ENCODE measurements around the gene SPDEF. TPM values are rescaled to one million over a fixed set of nuclear protein-coding genes. Genes with fewer than 3 reads are reported as not detected.
A peak's percentile ranks its signal among the peaks of the same experiment; 100 is the strongest.

The SPDEF gene
- total RNA-seq, 1 donor from 2014 or later, result 0.15 TPM

GRCh38 chr6:34530753-34531365 is 25.3 kb downstream of the SPDEF start:
- ATAC-seq (no peak), DNase-seq (ENCODE audit: low spot score) (no peak)

GRCh38 chr6:34529665-34530327 is 26.3 kb downstream of the SPDEF start:
- peak; percentile 79 for DNase-seq (ENCODE audit: low spot score)
- peak; percentile 59 for ATAC-seq

- no peak for ATAC-seq
- no peak for DNase-seq (ENCODE audit: low spot score)
Observed at GRCh38 chr6:34528996-34529664, 27.0 kb downstream of the SPDEF start.

DNA sequence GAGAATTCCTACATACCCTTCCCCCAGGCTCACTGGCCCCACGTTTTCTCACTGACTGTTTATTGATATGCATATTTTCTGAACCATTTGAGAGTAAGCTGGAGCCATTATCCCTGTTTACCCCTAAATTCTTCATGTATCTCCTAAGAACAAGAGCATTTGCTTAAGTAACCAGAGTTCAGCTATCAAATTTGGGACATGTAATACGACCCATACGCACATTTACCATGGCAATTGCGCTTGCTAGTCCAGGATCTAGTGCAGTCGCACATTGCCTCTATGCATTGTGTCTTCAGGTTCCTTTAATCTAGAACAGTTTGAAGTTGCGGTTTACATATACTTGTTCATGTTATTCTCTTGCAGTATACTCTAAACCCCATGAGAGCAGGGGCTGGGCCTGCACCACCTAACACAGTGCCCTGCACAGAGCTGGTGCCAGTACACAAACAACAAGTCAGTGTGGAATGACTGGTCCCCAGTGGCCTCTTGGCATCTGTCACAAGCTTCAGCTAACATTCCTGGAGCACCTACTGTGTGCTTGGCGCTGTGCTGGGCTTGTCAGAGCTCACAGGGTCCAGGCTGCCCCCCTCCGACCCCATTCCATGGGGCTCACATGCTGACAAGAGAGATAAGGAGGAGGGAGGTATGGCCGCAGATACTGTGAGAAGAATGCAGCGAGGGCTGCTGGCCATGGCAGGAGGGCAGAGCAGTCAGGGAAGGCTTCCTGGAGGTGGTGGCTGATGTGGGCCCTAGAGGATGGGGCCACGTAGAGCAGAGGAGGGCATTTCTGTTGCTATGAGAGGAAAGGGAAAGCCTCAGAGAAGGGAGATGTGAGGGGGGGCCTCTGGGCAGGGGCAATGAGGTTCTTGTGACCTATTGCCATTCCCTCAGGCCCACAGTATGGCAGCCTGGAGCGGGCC is 28.1 kb downstream of the SPDEF start:
- ATAC-seq, result no peak
- DNase-seq (ENCODE audit: low spot score), result no peak

DNA sequence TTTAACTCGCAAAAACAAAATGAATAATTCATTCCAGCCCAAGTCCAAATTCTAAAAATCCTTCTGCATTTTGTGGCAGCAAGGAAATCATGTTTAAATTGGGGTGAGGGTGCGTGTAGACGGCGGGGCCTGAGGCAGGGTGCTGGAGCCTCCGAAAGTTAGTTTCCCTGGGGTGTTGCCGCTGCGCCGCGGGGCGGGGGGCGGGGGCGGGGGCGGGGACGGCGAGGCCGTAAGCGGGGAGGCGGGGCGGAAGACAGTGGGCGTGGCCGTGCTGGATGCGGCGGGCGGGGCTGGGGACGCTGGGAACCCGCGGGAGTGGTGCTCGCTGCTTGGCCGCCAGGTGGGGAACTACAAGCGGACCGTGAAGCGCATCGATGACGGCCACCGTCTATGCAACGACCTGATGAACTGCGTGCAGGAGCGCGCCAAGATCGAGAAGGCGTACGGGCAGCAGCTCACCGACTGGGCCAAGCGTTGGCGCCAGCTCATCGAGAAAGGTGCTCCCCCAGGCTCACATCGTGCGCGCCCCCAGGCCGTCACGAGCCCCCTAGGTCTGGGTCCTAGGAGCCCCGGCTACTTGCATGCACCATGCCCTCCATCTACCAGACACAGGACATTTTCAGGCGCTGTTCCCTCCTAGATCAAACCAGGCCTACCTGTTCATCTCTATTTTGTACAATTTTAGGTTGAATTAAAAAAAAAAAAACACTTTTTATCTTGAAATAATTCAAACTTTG is 29.0 kb downstream of the SPDEF start:
- peak; percentile 95 for DNase-seq (ENCODE audit: low spot score)
- ATAC-seq, result peak; percentile 97

DNA sequence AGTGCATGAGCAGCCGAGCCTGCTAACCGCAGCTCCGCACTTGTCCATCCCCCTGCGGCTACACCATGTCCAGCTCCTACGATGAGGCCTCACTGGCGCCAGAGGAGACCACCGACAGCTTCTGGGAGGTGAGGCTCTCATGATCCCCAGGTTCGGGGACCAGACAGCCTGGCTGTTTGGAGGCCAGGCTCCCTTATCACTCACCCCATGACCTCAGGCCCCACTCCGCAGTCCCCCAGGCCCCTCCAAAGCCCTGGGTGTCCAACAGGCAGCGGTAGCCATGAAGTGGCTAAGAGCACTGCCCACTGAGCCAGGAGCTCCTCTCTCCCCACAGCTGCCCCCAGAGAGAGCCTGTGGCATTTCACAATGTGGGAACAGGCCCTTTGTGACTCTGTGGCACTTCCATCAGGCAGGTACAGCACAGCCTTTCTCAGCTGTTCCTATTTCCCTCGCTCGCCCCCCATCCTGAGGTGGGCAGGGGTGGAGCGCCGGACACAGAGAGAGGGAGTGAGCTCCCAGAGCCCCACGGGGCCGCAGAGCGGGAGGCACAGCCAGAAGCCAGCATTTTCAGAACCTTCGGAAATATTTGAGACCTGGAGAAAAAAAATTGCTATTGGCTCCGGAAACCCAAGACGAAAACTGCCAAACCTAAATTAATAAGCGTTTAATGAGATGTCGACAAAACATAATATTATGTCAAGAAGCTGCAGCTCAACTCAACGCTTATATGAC is 29.7 kb downstream of the SPDEF start:
- ATAC-seq, result no peak
- no peak for DNase-seq (ENCODE audit: low spot score)

DNA sequence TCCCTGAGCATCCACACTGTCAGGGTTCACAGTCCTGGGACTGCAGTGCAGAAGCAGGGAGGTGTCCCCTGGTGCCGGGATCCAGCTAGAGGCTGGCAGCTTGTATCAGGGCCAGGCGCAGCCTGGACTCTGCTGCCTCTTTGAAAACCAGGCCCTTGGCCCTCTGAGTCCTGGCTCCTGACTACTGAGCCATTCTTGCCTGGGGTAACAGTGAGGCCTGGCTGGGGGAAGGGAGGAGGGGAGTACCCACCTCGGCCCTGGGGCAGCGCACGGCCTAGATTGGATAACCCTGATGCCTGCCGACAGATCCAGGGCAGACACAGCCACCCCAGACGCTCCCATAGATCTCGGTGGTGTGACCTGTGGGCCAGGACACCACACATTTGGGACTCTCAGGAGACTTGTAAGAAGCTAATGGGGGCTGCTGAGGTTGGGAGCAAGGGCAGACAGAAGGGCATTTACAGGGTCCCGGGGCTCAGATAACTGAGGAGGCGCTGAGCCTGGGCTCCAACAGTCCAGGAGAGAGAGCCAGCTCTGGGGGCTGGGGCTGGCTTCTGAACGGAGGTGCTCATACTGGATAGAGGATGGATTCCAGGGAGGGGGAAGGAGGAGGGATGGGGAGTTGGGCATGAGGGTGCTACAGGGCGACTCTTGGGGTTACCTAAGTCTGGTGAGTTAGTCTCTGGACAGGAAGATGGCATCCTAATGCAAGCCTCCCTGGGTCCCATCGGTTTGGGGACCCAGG is 30.5 kb downstream of the SPDEF start:
- no peak for DNase-seq (ENCODE audit: low spot score)
- no peak for ATAC-seq

DNA sequence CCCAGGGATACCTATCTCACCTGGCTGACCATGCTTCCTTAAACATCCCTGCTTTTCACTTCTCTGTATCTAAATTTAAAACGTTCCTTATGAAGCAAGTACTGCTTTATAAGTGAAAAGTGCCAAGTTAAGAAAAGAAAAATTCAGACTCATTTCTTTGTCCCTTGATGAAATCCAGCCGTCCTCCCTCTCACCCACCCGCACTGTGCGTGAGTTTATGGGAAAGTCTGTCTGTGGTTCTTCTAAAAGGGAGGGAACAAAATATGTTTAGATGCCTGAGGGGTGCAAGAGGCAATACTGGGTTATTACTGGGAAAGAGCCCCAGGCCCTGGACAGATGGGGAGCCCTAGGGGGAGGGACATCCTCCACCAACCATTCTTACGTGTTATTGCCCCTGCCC is 31.2 kb downstream of the SPDEF start:
- DNase-seq (ENCODE audit: low spot score) (no peak), ATAC-seq (no peak)

GRCh38 chr6:34524499-34524898 is 31.6 kb downstream of the SPDEF start:
- DNase-seq (ENCODE audit: low spot score) (no peak), ATAC-seq (no peak)

- no peak for DNase-seq (ENCODE audit: low spot score)
- no peak for ATAC-seq
Observed at GRCh38 chr6:34523441-34524206, 32.5 kb downstream of the SPDEF start.

DNA sequence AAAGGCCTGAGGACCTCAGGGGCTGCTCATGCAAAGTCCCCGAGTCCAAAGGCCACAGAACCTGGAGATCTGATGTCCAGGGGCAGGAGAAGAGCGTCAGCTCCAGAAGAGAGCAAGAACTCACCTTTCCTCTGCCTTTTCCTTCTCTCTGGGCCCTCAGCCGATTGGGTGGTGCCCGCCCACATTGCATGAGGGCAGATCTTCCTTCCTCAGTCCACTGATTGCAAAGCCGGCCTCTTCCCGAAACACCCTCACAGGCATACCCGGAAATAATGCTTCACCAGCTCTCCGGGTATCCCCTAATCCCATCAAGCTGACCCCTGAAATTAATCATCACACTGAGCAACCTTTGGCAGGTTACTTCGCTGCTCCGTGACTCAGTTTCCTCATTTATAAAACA is 33.4 kb downstream of the SPDEF start:
- ATAC-seq, result no peak
- DNase-seq (ENCODE audit: low spot score), result no peak

DNA sequence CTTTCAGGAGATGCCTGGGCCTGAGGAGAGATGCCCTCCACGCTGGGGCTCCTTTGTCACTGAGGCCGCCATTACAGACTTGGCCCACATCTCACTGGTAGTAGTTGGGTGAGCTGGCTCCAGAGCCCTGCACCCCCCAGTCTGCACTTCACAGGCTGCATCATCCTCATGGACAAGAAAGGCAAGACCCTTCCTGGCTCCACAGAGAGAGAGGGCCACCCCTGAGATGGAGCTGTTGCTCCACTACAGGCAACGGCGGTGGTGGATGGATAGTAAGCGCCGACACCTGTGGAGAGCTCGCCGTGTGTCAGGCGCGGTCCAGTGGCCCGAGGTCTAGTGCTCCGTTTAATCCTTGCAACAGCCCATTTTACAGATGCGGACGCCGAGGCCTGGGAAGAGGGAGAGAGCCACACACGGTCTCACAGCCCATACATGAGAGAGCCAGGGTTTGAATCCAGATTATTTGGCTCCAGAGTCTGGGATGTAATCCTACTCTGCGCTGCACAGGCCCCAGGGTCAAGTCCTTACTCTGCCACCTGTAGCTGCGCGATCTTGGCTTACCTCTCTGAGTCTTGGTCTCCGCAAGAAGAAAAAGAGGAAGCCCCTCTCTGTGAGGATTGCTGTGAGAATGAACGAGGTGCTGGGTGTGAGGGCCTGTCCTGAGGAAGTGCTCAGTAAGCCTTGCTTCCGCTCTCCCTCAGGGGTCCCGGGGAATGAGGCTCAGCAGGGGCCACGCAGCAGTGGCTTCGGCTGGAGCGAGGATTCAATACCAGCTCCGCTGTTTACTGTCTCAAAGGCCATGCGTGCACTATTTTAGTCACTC is 34.5 kb downstream of the SPDEF start:
- ATAC-seq (no peak), DNase-seq (ENCODE audit: low spot score) (no peak)

DNA sequence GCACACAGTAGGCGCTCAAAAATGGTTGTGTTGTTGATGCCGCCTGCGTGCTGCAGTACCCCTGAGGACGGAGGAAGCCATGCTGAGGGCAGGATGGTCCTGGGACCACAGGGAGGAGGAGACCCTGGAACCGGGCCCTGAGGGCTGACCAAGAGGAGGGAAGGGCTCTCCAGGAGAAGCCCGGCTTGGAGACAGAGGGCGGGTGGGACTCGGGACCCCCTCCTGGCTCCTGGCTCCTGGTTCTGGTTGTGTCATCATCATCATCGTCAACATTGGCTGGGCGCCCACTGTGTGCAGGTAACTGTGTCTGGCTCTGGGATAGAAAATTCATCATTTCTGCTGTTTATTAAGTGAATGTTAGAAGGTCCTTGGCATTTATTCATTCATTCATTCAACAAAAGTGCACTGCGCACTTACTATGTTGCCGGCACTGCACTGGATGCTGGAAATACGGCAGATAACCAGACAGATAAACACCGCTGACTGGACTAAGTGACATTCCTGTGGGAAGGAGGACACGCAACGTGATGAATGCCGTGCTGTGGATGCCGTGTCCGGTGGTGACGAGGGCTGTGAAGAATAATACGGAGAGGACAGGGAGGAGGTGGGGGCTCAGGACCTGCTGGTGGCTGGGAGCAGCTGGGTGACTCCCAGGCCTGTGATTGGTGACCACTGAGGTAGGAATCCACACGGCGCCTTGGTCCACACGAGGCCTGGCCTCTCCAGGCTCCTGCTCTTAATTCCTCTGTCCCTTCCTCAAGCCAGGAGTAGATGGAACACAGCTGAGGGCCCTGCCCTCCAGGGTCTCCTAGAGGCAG is 35.3 kb downstream of the SPDEF start:
- ATAC-seq (no peak), DNase-seq (ENCODE audit: low spot score) (no peak)

- DNase-seq (ENCODE audit: low spot score), result no peak
- ATAC-seq, result no peak
Observed at GRCh38 chr6:34519971-34520644, 36.0 kb downstream of the SPDEF start.

DNA sequence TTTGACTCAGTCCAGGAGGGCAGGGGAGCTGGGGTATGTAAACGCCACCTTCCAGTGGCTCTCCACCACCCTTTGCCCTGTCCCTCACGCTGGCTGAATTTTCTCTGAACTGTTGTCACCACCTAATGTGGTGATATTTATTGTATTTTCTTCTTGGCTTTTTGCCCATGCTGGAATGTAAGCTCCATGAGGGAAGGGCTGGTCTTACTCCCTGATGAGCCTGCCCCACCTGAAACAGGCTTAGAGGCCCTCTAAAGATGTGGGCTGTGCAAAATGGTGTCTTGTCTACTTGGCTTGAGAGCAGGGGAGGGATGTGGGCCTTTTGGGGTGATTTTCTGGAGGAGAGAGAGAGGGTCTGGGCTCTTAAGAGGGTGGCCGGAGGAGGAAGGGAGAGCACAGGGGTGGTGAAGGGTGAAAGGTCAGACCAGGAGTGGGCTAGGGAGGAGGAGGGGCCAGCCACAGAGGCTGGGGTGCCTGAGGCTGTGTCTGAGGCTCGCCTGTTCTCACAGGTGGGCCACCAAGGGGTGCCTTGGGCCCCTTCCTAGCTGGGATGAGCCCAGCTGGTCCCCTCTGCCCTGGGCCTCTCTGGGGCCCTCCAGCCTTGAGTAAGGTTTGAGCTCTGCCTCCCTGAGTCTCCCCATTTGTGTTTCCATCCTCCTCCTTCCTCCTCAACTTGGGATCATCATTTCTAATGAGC is 37.3 kb downstream of the SPDEF start:
- DNase-seq (ENCODE audit: low spot score) (no peak), ATAC-seq (no peak)

- ATAC-seq, result no peak
- DNase-seq (ENCODE audit: low spot score), result no peak
Observed at GRCh38 chr6:34517966-34518365, 38.2 kb downstream of the SPDEF start.

Measured in left lobe of liver (tissue), 2 donors.